ENCODE measurements around the gene PTCD2. TPM values are rescaled to one million over a fixed set of nuclear protein-coding genes. Genes with fewer than 3 reads are reported as not detected.

The PTCD2 gene
- total RNA-seq, 4 donors from 2014 or later, result 1.5 to 9.5 (median 2.9) TPM

- no peak for TF ChIP-seq EP300 (IDR thresholded peaks at IDR 0.05; ENCODE audit: low read depth)
- no peak for TF ChIP-seq POLR2A (IDR thresholded peaks at IDR 0.05)
- TF ChIP-seq, protein P1, sequence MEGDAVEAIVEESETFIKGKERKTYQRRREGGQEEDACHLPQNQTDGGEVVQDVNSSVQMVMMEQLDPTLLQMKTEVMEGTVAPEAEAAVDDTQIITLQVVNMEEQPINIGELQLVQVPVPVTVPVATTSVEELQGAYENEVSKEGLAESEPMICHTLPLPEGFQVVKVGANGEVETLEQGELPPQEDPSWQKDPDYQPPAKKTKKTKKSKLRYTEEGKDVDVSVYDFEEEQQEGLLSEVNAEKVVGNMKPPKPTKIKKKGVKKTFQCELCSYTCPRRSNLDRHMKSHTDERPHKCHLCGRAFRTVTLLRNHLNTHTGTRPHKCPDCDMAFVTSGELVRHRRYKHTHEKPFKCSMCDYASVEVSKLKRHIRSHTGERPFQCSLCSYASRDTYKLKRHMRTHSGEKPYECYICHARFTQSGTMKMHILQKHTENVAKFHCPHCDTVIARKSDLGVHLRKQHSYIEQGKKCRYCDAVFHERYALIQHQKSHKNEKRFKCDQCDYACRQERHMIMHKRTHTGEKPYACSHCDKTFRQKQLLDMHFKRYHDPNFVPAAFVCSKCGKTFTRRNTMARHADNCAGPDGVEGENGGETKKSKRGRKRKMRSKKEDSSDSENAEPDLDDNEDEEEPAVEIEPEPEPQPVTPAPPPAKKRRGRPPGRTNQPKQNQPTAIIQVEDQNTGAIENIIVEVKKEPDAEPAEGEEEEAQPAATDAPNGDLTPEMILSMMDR (IDR thresholded peaks at IDR 0.05), result no peak
- no peak for TF ChIP-seq POLR2AphosphoS5 (IDR thresholded peaks at IDR 0.05)
- H3K36me3 ChIP-seq, result no peaks in the 10 kb centered on the region
These were observed 31.2 kb downstream of the PTCD2 start for GRCh38 chr5:72351376-72351775.

GRCh38 chr5:72352616-72353015 lies 32.4 kb downstream of the PTCD2 start:
- H3K27ac ChIP-seq, result no peak overlapping the region
- H3K4me3 ChIP-seq, result no peak overlapping the region
- no peaks in the 10 kb centered on the region for H3K9me3 ChIP-seq
- no peaks in the 10 kb centered on the region for H3K36me3 ChIP-seq
- in situ Hi-C loops (cut with MboI; ENCODE audit: low pct_ligation_motif_present in 1 of 4, low pct_unique_long_range_greater_than_20kb in 1 of 4, low sequenced_read_pairs in 3 of 4) (loop anchor here in 3 of 4 donors (10.0 to 25.0 kb wide), 2 partner anchors 172 to 460 kb away; partner anchors contain the start of gene TNPO1 (in 2 of the 3)), intact Hi-C loops (cut with DNase I; ENCODE audit: low total_unique reads) (no loop called here)
- TF ChIP-seq, protein P1 (IDR thresholded peaks at IDR 0.05), result no peak
- no peak for TF ChIP-seq POLR2A (IDR thresholded peaks at IDR 0.05)
- no peak for TF ChIP-seq POLR2AphosphoS5 (IDR thresholded peaks at IDR 0.05)
- TF ChIP-seq EP300 (IDR thresholded peaks at IDR 0.05; ENCODE audit: low read depth), result no peak
- no peaks in the 10 kb centered on the region for H3K27me3 ChIP-seq
- 89 to 100% methylated on average over 1 of the region's 1 CpG for WGBS, 2 donors (ENCODE audit: low coverage in 1 of 2)
- DNase-seq, result no peak
- H3K4me1 ChIP-seq, result no peaks in the 10 kb centered on the region

More at GRCh38 chr5:72351376-72351775, 31.2 kb downstream of the PTCD2 start:
- H3K9me3 ChIP-seq, result no peaks in the 10 kb centered on the region
- H3K4me3 ChIP-seq, result no peak overlapping the region
- no peaks in the 10 kb centered on the region for H3K27me3 ChIP-seq
- intact Hi-C loops (cut with DNase I; ENCODE audit: low total_unique reads) (no loop called here), in situ Hi-C loops (cut with MboI; ENCODE audit: low pct_ligation_motif_present in 1 of 4, low pct_unique_long_range_greater_than_20kb in 1 of 4, low sequenced_read_pairs in 3 of 4) (loop anchor here in 3 of 4 donors (10.0 to 25.0 kb wide), 2 partner anchors 173 to 461 kb away; partner anchors contain the start of gene TNPO1 (in 2 of the 3))
- WGBS, 2 donors (ENCODE audit: low coverage in 1 of 2), result 88 to 90% methylated on average over 2 of the region's 2 CpGs
- DNase-seq, result no peak
- H3K27ac ChIP-seq, result no peak overlapping the region
- H3K4me1 ChIP-seq, result no peaks in the 10 kb centered on the region

DNA sequence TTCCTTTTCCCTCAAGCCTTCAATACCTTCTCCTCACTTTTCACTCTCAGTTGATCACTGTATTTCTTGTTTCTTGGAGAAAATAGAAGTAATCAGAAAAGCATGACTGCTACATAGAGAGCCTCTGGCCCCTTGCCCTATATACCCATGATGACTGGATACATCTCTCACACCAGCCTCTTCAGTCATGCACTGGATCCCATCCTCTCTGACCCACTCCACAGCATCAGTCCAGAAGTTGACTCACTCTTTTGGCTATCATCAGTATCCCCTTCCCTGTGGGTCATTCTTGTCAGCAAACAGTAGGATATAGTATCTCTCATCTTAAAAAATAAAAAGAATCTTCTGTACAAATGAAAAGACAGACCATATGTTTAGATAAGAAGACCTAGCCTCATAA lies 32.9 kb downstream of the PTCD2 start:
- in situ Hi-C loops (cut with MboI; ENCODE audit: low pct_ligation_motif_present in 1 of 4, low pct_unique_long_range_greater_than_20kb in 1 of 4, low sequenced_read_pairs in 3 of 4), result loop anchor here in 3 of 4 donors (10.0 to 25.0 kb wide), 2 partner anchors 172 to 459 kb away; partner anchors contain the start of gene TNPO1 (in 2 of the 3)
- Histone ChIP-seq H3K4me3 (no peak overlapping the region), H3K36me3 (no peaks in the 10 kb centered on the region), H3K4me1 (no peaks in the 10 kb centered on the region), H3K9me3 (no peaks in the 10 kb centered on the region), H3K27me3 (no peaks in the 10 kb centered on the region), H3K27ac (no peak overlapping the region)
- intact Hi-C loops (cut with DNase I; ENCODE audit: low total_unique reads), result no loop called here
- no peak for TF ChIP-seq POLR2A (IDR thresholded peaks at IDR 0.05)
- TF ChIP-seq, protein P1 (IDR thresholded peaks at IDR 0.05), result no peak
- no peak for TF ChIP-seq EP300 (IDR thresholded peaks at IDR 0.05; ENCODE audit: low read depth)
- no peak for TF ChIP-seq POLR2AphosphoS5 (IDR thresholded peaks at IDR 0.05)
- no peak for DNase-seq

GRCh38 chr5:72355706-72356299 lies 35.6 kb downstream of the PTCD2 start:
- Histone ChIP-seq H3K27me3 (no peaks in the 10 kb centered on the region), H3K4me3 (no peak overlapping the region), H3K9me3 (no peaks in the 10 kb centered on the region), H3K36me3 (no peaks in the 10 kb centered on the region), H3K27ac (no peak overlapping the region), H3K4me1 (no peaks in the 10 kb centered on the region)
- WGBS, 2 donors (ENCODE audit: low coverage in 1 of 2), result 76 to 87% methylated on average over 5 of the region's 5 CpGs
- intact Hi-C loops (cut with DNase I; ENCODE audit: low total_unique reads), result no loop called here
- TF ChIP-seq EP300 (IDR thresholded peaks at IDR 0.05; ENCODE audit: low read depth), result no peak
- TF ChIP-seq, protein P1 (IDR thresholded peaks at IDR 0.05), result peak in 3 of 5 experiments; percentile 12 to 44 (median 28)
- in situ Hi-C loops (cut with MboI; ENCODE audit: low pct_ligation_motif_present in 1 of 4, low pct_unique_long_range_greater_than_20kb in 1 of 4, low sequenced_read_pairs in 3 of 4), result loop anchor here in 3 of 4 donors (10.0 to 25.0 kb wide), 2 partner anchors 169 to 456 kb away; partner anchors contain the start of gene TNPO1 (in 2 of the 3)
- peak; percentile 11 for DNase-seq
